Immature natural killer cell (primary cell): ENCODE data around the gene HTRA2. TPM values are rescaled to one million over a fixed set of nuclear protein-coding genes. Genes with fewer than 3 reads are reported as not detected.
"Not testable (repeated sequence)": the region's sequence is repeated elsewhere in the genome, so short reads cannot be mapped to it uniquely, and the experiment has no call there.

Experiments used
- DNase-seq, 3 donors: peaks; one replicate each; pipeline ENCODE4 v3.0.0; 2022; ENCODE audit warnings: mixed read lengths in 1 of 3
- H3K27ac Mint-ChIP-seq, 6 donors: one replicate each; pipeline ENCODE4 v1.8.0; 2020; ENCODE audit warnings: mixed read lengths in 6 of 6, mild to moderate bottlenecking in 5 of 6, inconsistent platforms in 4 of 6, moderate library complexity in 3 of 6
- H3K27me3 Mint-ChIP-seq, 3 donors: one replicate each; pipeline ENCODE4 v1.8.0; 2020 to 2021; ENCODE audit warnings: low read depth in 3 of 3, mild to moderate bottlenecking in 3 of 3, mixed read lengths in 3 of 3, moderate library complexity in 3 of 3, inconsistent platforms in 1 of 3
- H3K36me3 Mint-ChIP-seq, 3 donors: one replicate each; pipeline ENCODE4 v1.8.0; 2020; ENCODE audit warnings: mixed read lengths in 3 of 3, inconsistent platforms in 2 of 3, mild to moderate bottlenecking in 2 of 3
- H3K4me1 Mint-ChIP-seq, 2 donors: one replicate each; pipeline ENCODE4 v1.8.0; 2020; ENCODE audit warnings: inconsistent platforms in 2 of 2, mild to moderate bottlenecking in 2 of 2, mixed read lengths in 2 of 2, moderate library complexity in 1 of 2
- H3K4me3 Mint-ChIP-seq, 5 donors: one replicate each; pipeline ENCODE4 v1.8.0; 2020; ENCODE audit warnings: mild to moderate bottlenecking in 5 of 5, mixed read lengths in 5 of 5, inconsistent platforms in 3 of 5, moderate library complexity in 3 of 5
- H3K9me3 Mint-ChIP-seq, 6 donors: one replicate each; pipeline ENCODE4 v1.8.0; 2020; ENCODE audit warnings: mild to moderate bottlenecking in 6 of 6, mixed read lengths in 6 of 6, inconsistent platforms in 4 of 6, moderate library complexity in 3 of 6
- polyA plus RNA-seq, 3 donors: library from polyadenylated mRNA; unstranded; fragments of 300-500 nt; fragmentation: Illumina TruSeq; gene quantifications; one replicate each; pipeline ENCODE4 v1.2.3, GENCODE V29; 2021

HTRA2 gene
- polyA plus RNA-seq, 3 donors from 2014 or later: 26.5 to 27.2 (median 27.0) TPM

DNA sequence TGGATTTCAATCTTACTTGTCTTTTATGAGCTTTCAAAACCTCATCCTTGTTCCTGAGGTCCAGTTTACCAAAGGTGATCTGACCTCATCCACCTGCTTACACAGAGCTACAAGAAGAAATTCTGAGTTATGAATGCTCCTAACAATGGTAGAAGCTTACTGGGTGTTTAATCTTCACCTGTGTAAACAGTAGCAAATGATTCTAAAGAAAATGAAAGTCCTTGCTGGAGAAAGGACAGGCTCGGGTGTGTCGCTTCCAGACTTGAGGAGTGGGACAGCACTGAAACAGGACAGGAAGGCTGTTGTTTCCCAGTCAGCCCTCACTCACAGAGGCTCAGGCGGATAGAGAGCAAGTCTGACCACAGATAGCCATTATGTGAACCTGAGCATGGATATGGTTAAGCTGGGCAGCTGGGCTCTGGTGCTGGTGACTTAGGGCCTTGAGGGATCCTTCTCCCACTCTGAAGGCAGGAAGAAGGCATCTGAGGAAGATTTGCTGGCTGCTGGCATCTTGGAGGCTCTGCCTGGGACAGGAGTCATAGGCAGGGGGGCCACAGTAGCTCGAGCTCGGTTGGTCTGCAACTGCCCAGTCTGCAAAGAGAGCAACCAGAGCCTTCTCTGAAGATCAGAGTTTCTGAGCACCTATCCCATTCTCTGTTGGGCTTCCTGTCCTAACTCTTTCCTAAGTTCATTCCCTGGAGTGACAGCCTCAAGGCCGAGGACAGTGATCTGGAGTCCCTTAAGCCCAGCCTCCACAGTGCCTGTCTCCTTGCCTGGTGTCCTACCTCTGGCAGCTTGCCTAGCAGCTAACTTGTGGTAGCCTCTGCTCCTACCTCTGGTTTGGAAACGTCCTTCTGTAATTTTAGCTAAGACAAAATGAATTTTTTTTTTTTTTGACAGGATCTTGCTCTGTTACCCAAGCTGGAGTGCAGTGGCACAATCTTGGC lies 28.8 kb downstream of the HTRA2 start:
- H3K36me3 Mint-ChIP-seq: no peaks in the 10 kb centered on the region
- H3K27ac Mint-ChIP-seq: peak overlapping the region in 2 of 6 donors; percentile 10 to 43
- H3K4me1 Mint-ChIP-seq: peaks cover 20 to 21% of the 10 kb centered on the region in 2 donors
- H3K27me3 Mint-ChIP-seq: peaks cover 4 to 29% (median 15%) of the 10 kb centered on the region in 3 donors
- no peaks in the 10 kb centered on the region for H3K9me3 Mint-ChIP-seq
- no peak overlapping the region for H3K4me3 Mint-ChIP-seq
- no peak for DNase-seq

DNA sequence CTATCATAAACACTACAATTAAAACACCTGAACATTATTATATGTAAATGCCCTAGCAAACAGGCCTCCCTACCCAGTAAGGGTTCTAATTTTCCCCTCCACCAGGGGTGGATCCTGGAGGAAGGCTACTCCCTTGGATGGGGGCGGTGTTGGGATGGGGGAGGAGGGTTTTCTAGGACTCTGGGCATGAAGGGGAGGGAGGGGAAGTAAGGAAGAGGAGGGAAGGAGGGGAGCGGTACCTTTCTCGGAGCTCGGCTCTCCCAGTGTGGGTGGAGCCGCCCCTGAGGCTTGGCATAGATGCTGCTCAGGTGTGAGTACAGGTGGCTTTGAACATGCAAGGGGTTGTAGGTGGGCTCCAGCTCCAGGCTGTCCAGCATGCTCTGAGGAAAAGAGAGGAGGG lies 30.2 kb downstream of the HTRA2 start:
- no peak for DNase-seq
- H3K36me3 Mint-ChIP-seq: no peaks in the 10 kb centered on the region
- peaks cover 1 to 30% (median 10%) of the 10 kb centered on the region in 3 donors for H3K27me3 Mint-ChIP-seq
- no peak overlapping the region for H3K4me3 Mint-ChIP-seq
- no peaks in the 10 kb centered on the region for H3K9me3 Mint-ChIP-seq
- peaks cover 17 to 20% of the 10 kb centered on the region in 2 donors for H3K4me1 Mint-ChIP-seq
- peak overlapping the region in 1 of 6 donors; percentile 5 for H3K27ac Mint-ChIP-seq

DNA sequence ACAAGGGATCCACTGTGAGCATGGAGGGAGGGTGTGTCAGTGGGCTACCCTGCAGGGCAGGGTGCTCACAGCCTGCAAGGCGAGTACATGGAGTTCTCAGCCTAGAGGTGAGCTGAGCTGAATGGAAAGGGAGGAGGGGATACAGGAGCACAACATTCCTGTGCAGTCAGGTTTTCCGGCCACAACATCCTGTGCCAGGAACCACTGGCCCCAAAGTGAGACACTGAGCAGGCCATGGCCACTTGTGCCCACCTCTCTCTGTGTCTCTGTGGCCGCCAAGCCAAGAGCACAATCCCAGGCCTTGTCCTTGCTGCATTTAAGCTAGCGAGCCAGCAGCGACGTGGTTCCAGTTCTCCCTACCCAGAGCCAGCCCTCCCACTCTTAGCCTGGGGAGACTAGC lies 30.9 kb downstream of the HTRA2 start:
- H3K27ac Mint-ChIP-seq: no peak overlapping the region
- no peak for DNase-seq
- peaks cover 11 to 14% of the 10 kb centered on the region in 2 donors for H3K4me1 Mint-ChIP-seq
- H3K27me3 Mint-ChIP-seq: peaks cover 1 to 25% (median 5%) of the 10 kb centered on the region in 3 donors
- no peaks in the 10 kb centered on the region for H3K36me3 Mint-ChIP-seq
- H3K9me3 Mint-ChIP-seq: no peaks in the 10 kb centered on the region
- no peak overlapping the region for H3K4me3 Mint-ChIP-seq

DNA sequence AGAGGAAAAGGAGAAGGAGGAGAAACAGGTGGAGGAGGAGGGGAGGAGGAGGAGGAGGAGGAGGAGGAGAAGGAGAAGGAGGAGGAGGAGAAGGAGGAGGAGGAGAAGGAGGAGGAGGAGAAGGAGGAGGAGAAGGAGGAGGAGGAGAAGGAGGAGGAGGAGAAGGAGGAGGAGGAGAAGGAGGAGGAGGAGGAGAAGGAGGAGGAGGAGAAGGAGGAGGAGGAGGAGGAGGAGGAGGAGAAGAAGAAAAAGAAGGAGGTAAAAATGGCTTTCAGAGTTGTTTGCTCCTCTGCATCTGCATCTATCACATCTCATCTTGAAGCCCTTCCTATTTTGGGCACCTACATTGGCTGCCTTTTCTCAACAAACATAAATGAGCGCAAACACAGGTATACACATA lies 31.3 kb downstream of the HTRA2 start:
- H3K4me3 Mint-ChIP-seq, H3K27ac Mint-ChIP-seq: not testable (repeated sequence)
- H3K27me3 Mint-ChIP-seq: peaks cover 1 to 24% (median 8%) of the 10 kb centered on the region in 3 donors

DNA sequence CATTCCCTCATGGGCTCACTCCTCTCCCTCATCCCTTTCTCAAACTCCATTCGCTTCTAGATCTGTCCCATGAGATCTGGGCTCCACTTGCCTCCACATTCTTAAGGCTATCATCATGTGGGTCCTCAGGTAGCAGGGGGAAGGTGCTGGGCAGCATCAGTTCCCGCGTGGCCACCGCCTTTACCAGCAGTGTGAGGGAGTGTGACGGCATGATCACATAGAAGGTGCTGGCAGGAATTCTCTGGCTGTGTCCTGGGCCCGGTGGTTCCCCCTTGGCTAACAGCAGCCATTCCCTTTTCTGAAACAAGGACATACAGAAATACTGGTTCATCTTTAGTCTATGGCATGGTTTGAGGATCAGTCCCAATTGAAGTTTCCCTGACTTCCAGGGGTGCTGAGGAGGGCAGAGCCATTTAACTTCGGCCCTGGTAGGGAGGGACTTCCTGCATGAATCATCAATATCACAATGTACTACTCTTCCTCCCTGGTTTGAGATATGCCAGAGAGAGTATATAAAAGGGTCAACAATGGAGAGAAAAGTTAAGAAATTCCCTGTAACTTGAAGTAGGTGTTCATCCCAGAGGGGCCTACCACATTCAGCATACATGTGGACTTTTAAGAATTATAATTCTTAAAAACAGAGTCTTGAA lies 32.5 kb downstream of the HTRA2 start:
- H3K36me3 Mint-ChIP-seq: no peaks in the 10 kb centered on the region
- H3K27me3 Mint-ChIP-seq: peaks cover 4 to 23% (median 10%) of the 10 kb centered on the region in 3 donors
- H3K27ac Mint-ChIP-seq: no peak overlapping the region
- DNase-seq: no peak
- no peaks in the 10 kb centered on the region for H3K9me3 Mint-ChIP-seq
- H3K4me1 Mint-ChIP-seq: peaks cover 4 to 6% of the 10 kb centered on the region in 2 donors
- H3K4me3 Mint-ChIP-seq: no peak overlapping the region

More for the DNA sequence above, 31.3 kb downstream of the HTRA2 start:
- not testable (repeated sequence) for DNase-seq, H3K36me3 Mint-ChIP-seq, H3K9me3 Mint-ChIP-seq, H3K4me1 Mint-ChIP-seq

DNA sequence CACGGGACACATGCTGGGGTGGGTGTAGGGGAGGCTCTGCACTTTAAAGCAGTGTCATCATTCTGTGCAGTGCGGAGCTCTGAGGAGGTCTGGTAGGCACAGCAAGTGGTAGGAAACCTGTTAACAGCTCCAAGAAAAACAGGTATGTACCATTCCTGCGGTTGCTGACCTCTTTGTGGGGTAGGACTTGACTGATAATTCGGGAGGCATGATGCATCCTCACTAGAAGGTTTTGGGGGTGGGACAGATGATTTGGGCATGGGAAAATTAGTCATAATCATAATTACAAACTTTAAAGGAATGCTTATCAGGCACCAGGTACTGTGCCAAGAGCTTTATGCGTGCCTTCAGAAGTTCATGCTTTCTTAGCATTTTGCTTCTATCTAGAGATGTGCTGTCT lies 34.5 kb downstream of the HTRA2 start:
- H3K4me3 Mint-ChIP-seq: no peak overlapping the region
- peaks cover 4 to 6% of the 10 kb centered on the region in 2 donors for H3K4me1 Mint-ChIP-seq
- H3K27ac Mint-ChIP-seq: no peak overlapping the region

DNA sequence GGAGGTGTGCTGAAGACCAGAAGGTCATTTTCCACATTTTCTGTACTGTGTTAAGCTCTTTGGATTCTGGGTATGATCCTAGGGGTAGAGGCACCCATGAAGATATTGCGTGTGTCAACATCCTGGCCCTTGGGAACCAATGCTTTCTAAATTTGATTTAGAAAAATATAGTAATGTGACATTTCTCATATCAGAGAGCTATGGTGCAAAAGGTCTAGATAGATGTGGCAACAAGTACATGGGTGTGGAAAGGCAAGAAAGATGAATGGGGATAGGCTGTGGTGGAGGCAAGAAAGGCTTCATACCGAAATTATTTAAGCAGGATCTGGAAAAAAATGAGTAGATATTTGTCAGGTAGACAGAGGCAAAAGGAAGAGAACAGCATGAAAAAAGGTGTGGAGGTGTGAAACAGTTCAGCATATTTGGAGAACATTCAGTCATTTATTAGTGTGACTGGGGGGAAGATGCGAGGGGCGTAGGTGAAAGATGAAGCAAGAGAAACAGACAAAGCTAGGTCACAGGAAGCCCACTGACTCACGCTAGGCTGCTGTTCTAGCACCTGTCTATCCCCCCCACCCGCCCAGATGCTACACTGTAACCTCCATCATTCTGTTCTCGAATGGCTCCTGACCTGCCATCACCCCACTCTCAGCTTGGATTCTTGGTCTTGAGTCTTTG lies 36.5 kb downstream of the HTRA2 start:
- H3K36me3 Mint-ChIP-seq: no peaks in the 10 kb centered on the region
- H3K9me3 Mint-ChIP-seq: no peaks in the 10 kb centered on the region
- H3K4me1 Mint-ChIP-seq: peaks cover 0 to 1% of the 10 kb centered on the region in 2 donors
- H3K27ac Mint-ChIP-seq: no peak overlapping the region
- DNase-seq: no peak
- H3K4me3 Mint-ChIP-seq: no peak overlapping the region
- peaks cover 7 to 20% (median 13%) of the 10 kb centered on the region in 3 donors for H3K27me3 Mint-ChIP-seq

More for the DNA sequence above, 34.5 kb downstream of the HTRA2 start:
- peaks cover 9 to 23% (median 13%) of the 10 kb centered on the region in 3 donors for H3K27me3 Mint-ChIP-seq
- no peak for DNase-seq
- no peaks in the 10 kb centered on the region for H3K36me3 Mint-ChIP-seq
- H3K9me3 Mint-ChIP-seq: no peaks in the 10 kb centered on the region

DNA sequence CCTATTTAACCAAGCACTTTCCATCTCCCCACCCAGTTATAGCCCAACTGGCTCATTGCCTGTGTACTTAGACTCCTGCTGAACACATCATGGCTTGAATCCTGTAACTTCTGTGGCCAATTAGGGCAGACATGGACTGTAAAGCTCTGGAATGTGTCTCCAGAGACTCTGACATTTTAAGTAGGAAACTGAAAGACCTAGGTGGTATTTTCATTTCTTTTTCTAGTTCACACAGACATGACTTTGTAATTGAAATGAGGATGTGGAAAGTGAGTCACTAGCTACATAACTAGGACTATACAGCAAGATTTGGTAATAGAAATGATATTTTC lies 37.0 kb downstream of the HTRA2 start:
- peaks cover 7 to 19% (median 13%) of the 10 kb centered on the region in 3 donors for H3K27me3 Mint-ChIP-seq
- no peaks in the 10 kb centered on the region for H3K36me3 Mint-ChIP-seq
- H3K9me3 Mint-ChIP-seq: no peaks in the 10 kb centered on the region
- DNase-seq: no peak
- peaks cover 0 to 1% of the 10 kb centered on the region in 2 donors for H3K4me1 Mint-ChIP-seq
- H3K27ac Mint-ChIP-seq: no peak overlapping the region
- H3K4me3 Mint-ChIP-seq: no peak overlapping the region

DNA sequence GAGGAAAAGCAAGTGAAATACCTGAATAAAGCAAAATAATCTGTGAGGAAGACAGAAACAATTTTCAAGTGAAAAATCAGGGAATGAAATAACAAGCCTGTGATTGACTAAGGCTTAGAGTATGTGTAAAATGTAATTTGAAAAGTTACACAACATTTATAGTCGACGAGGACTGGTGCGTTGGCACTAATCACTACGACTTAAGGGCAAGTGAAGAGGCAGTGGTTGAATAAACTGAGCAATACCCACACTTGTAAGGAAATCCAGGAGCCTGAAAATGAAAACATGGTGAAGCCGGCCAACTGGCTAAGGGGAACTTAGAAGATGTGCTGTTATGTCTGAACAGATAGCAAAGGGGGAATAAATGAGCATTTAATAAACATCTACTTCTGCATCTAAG lies 38.1 kb downstream of the HTRA2 start:
- Mint-ChIP-seq H3K27ac (no peak overlapping the region), H3K4me1 (no peaks in the 10 kb centered on the region), H3K27me3 (peaks cover 7 to 11% (median 9%) of the 10 kb centered on the region in 3 donors), H3K9me3 (no peaks in the 10 kb centered on the region), H3K4me3 (no peak overlapping the region), H3K36me3 (no peaks in the 10 kb centered on the region)
- DNase-seq: no peak

DNA sequence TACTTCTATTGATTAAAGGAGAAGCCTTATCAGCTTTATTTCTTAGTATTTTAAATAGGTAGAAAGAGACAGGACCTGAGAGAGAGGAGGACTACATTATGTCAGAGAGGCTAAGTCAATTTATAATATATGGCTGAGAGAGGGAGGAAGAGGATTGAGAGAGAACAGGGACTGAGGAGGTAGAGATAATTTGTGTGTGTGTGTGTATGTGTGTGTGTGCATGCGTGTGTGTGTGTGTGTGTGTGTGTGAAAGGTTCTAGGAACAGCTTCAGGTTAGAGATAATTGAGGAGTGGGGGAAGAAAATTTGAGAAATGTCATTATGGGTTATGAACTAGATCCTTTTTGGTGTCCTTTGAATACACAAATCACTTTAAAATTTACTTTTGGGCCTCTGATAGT lies 40.0 kb downstream of the HTRA2 start:
- no peak overlapping the region for H3K4me3 Mint-ChIP-seq
- peaks cover 2 to 8% (median 7%) of the 10 kb centered on the region in 3 donors for H3K27me3 Mint-ChIP-seq
- H3K4me1 Mint-ChIP-seq: peaks cover 13 to 14% of the 10 kb centered on the region in 2 donors
- no peaks in the 10 kb centered on the region for H3K36me3 Mint-ChIP-seq
- H3K9me3 Mint-ChIP-seq: no peaks in the 10 kb centered on the region
- DNase-seq: no peak
- no peak overlapping the region for H3K27ac Mint-ChIP-seq

DNA sequence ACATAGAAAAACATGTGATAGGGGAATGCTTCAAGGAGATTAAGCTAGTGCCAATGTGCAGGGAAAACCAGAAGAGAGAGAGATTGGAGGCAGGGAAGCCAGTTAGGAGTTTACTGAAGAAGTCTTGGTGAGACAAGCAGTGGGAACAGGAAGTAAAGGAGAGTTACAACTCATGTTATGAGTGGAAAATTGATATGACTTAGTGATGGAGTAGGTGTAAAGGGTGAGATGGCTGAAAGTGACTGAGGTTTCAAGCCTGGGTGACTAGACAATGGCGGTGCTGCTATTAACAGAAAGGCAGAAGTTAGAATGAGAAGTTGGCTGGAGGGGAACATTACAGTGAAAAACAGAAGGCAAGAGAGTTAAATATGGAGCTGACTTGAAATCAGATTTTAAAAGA lies 41.3 kb downstream of the HTRA2 start:
- peaks cover 14 to 16% of the 10 kb centered on the region in 2 donors for H3K4me1 Mint-ChIP-seq
- no peak overlapping the region for H3K4me3 Mint-ChIP-seq
- peaks cover 2 to 9% (median 4%) of the 10 kb centered on the region in 3 donors for H3K27me3 Mint-ChIP-seq
- H3K27ac Mint-ChIP-seq: no peak overlapping the region
- H3K9me3 Mint-ChIP-seq: no peaks in the 10 kb centered on the region
- no peaks in the 10 kb centered on the region for H3K36me3 Mint-ChIP-seq
- DNase-seq: no peak

DNA sequence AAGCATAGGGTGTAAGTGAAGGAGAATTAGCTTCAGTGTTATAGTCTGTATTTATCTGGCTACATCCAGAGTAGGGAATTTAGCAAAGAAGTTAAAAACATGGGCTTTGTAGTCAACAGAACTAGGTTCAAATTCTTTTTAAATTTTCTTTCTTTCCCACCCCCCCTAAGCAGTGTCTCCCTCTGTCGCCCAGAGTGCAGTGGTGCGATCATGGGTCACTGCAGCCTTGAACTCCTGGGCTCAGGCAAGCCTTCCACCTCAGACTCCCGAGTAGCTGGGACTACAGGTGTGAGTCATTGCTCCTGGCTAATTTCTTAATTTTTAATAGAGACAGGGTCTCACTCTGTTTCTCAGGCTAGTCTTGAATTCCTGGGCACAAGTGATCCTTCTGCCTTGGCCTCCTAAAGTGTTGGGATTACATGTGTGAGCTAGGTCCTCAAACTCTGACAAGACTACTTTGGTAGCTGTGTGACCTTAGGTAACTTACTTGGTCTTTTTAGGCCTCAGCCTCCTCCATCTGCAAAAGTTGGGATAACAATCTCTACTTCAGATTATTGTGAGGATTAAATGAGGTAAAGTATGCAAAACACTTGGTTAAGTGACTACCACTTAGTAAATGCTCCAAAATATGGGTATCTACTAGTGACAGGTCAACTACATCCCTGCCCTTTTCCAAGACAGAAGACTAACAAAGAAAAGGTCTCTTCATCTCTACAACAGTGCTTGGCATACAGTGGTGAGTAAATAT lies 42.6 kb downstream of the HTRA2 start:
- Mint-ChIP-seq H3K9me3 (peaks cover 0 to 2% (median 0%) of the 10 kb centered on the region in 6 donors), H3K27ac (no peak overlapping the region), H3K27me3 (peaks cover 2 to 9% (median 4%) of the 10 kb centered on the region in 3 donors), H3K4me1 (peaks cover 14 to 16% of the 10 kb centered on the region in 2 donors), H3K36me3 (no peaks in the 10 kb centered on the region), H3K4me3 (no peak overlapping the region)
- DNase-seq: no peak
